ENCODE results near the gene CKLF.
A peak's percentile ranks its signal among the peaks of the same experiment; 100 is the strongest.
"Not testable (repeated sequence)": the region's sequence is repeated elsewhere in the genome, so short reads cannot be mapped to it uniquely, and the experiment has no call there.

CKLF gene

DNA sequence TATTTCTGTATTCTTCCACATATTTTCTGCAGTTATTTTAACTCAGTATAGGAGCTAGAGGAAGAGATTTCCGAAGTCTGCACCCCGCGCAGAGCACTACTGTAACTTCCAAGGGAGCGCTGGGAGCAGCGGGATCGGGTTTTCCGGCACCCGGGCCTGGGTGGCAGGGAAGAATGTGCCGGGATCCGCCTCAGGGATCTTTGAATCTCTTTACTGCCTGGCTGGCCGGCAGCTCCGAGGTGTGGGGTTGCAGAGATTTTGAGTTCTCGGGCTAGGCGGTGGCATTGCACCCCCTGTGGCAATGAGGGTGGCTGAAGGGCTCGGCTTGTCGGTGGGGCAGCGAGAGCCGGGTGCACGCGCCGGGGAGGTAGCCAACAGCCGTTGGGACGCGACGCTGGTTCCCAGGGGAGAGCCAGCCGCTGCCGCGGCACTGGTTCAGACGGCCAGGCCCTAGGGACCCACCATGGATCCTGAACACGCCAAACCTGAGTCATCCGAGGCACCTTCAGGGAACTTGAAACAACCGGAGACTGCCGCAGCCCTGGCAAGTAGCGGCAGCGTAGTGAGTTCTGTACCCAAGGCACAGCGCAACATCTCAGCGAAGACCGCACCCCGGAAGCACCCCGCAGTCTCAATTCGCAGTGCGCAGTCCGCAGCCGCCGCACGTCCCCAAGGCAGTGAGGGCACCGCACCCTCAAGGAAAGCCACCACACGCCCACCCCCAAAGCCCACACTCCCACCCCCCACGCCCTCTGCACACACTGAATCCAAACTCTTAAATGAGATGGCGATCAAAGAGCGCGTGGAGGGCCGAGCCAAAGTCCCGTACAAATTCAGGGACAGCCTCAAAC, 13.9 kb downstream of the CKLF start, which contains the start of gene CMTM1:
Gene CMTM1 (plus strand): TSS at position 389 of the 851 bp plus-strand sequence. CDS start 75 bp downstream, at position 464.
- DNase-seq (ENCODE audit: low read depth in 4 of 4, low spot score in 1 of 4), result no peak

DNA sequence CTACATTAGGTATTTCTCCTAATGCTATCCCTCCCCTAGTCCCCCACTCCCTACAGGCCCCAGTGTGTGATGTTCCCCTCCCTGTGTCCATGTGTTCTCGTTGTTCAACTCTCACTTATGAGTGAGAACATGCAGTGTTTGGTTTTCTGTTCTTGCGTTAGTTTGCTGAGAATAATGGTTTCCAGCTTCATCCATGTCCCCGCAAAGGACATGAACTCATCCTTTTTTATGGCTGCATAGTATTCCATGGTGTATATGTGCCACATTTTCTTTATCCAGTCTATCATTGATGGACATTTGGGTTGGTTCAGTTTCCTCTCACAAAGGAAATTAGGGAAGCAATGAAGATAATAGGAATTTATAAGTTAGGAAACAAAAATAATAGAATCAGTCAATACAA, 14.9 kb downstream of the CKLF start:
- DNase-seq (ENCODE audit: low read depth in 4 of 4, low spot score in 1 of 4), result not testable (repeated sequence)

DNA sequence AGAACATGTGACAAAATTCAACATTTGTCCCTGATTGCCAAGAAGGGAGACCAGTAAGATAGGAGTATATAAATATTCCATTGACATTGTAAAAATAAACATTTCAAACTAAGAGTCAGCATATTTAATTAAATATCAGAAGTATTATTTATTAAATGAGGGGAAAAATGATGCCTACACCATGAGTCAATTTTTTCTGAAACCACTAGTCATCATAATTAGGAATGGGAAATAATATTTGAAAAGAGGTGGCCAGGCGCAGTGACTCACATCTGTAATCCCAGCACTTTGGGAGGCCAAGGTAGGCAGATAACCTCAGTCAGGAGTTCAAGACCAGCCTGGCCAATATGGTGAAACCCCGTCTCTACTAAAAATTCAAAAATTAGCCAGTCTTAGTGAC, 16.0 kb downstream of the CKLF start:
- DNase-seq (ENCODE audit: low read depth in 4 of 4, low spot score in 1 of 4), result no peak

DNA sequence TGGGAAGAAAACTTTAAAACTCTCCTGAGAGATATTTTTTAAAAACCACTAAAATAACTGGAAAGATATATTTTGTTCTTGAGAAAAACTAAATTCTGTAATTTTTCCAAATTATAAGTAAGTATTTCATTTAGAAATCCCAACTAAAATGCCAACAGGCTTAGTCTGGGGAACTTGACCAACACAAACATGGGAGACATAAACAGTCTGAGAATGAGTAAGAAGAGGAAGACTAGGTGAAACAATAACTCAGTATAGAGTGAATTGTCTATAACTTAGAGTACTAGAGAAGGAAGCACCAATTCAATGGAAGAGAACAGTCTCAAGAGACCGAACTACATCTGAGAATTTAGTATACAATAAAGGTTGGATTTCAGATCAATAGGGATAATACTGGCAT, 16.8 kb downstream of the CKLF start:
- DNase-seq (ENCODE audit: low read depth in 4 of 4, low spot score in 1 of 4), result no peak

DNA sequence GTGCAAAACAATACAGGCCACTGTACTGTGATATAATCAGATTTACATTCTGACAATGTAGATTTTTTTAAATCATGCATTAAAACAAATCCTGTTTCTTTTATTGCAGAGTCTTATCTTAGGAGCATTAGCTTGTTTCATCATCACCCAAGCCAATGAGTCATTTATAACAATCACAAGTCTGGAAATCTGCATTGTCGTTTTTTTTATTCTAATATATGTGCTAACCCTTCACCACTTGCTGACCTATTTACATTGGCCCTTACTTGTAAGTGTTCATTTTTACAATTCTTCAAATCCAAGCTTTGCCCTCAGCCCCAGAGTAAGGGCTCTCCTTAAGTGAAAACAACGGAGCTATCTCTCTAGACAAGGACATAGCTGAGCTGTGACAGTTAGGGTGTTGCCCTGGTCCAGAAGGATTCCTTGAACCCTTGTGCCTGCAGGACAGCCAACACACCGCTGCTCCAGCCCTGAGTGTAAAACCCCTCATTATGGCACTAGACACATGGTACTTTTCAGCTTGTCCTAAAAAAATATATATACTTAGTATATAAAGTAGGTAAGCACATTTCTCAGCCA, 17.5 kb downstream of the CKLF start:
- DNase-seq (ENCODE audit: low read depth in 4 of 4, low spot score in 1 of 4), result no peak

DNA sequence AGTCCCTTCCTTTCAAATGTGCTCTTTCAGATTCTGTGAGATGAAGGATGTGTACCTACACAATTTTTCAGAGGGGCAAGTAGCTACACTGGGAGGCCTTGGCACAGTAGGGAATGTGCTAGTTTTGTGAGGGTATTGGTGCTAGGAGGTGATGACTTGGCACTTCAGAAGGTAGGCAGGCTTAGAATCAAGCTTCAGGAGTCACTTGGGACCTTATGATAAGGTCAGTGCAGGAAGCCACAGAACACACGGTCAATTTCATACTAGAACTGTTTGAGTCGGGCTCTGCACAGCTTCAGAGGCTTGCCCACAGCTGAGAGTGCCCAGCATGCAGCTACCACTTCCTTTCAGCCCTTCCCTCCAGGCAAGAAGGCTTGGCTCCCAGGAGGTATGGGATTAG, 20.0 kb downstream of the CKLF start:
- no peak for DNase-seq (ENCODE audit: low read depth in 4 of 4, low spot score in 1 of 4)

DNA sequence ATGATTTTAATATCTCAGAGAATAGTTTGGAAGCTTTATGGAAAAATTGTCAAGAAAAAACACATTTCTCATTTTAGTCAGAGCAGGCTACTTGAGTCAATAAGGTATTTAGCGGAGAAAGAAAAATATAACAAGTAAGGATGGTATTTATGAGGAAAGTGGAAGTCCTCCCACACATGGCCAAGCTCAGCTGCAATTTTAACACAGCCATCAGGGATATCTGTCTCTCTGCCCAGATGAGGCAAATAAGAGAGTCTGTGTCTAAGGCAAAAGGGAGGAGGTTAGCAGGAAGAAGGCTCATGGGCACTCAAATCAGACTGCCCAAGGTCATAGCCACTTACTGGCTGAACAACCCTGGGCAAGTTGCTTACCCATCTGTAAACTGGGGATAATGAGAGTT, 21.7 kb downstream of the CKLF start:
- DNase-seq (ENCODE audit: low read depth in 4 of 4, low spot score in 1 of 4), result no peak

DNA sequence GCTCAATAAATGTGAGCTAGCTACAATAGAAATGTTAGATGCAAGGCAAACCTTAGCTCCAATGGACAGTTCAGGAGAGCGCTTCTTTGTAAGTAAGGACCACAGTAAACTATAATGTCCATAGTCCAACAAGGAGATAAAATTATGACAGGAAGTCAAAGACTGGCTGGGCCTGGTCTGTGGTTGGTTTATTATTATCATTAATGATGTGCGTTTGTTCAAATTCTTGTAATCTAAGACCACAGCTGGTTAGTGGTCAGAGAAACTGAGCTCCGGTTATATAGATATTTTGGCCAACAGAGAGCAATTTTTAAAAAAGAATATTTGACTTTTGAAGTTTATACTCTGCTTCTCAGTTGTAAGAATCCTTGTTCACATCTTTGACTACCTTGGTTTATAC, 22.2 kb downstream of the CKLF start:
- DNase-seq (ENCODE audit: low read depth in 4 of 4, low spot score in 1 of 4), result no peak

DNA sequence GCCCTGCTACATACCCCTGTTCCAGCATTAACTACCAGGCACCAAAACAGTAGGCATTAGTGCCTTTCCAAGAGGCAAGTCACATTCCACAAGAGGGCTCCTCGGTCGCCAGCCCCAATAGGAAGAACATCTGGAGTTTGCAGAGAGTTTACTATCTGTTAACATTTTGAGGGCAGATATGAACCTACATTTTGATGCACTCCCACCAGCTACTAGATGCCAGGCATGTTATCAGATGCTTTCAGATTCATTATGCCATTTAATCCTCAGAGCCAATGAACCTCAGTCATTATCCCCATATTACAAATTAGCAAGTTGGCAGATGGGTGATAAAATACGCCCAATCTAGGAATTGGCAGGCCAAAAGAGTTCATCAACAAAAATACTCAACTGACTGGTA, 22.7 kb downstream of the CKLF start:
- DNase-seq (ENCODE audit: low read depth in 4 of 4, low spot score in 1 of 4), result no peak

DNA sequence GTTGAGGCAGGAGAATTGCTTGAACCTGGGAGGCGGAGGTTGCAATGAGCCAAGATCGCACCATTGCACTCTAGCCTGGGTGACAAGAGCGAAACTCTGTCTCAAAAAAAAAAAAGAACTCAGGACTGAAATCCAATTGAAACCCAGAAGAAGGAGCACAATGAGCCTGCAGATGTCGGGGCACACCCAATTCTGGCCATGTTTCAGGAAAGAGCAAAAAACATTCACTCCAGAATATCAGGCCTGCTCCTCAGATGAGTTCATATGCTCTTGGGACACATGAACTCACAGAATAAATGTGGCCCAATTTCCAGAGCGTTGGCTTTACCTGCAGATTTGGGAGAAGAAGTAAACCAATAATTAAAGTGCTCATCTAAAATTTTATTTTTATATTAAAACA, 23.9 kb downstream of the CKLF start:
- DNase-seq (ENCODE audit: low read depth in 4 of 4, low spot score in 1 of 4), result no peak

DNA sequence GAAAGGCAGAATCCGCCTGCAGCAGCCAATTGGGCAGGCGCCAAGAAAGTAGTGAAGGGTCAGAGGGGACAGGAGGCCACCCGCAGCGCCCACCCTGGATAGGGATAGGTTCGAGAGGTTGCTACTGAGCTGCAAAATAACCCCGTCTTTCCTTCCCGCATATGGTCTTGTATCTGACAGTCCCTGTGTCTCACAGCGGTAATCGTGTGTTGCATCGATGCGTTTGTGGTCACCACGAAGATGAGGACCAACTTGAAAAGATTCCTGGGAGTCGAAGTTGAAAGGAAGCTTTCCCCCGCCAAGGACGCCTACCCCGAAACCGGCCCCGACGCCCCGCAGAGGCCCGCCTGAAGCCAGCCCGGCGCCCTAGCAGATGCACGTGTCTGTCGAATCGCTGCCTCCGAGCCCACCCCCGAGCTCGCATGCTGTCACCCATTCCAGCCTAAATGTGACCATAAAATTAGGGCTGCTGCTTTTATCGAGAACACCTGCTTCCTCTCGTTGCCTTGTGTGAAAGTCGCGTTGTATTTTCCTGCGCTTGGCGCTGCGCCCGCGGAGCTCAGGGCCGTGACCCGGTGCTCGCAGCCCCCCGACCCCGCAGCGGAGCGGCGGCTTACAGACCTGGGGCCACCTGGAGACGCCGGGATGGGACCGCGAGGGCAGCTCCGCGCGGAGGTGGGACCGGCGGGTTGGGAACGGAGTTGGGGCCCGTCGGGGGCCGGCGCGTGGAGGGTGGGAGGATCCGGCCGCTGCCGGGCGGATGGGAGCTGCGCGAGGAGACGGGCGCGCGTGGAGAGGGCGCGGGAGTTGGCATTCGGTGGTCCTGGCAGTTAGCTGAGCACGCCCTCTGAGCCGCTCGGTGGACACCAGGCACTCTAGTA, 26.5 kb downstream of the CKLF start, which contains the start of gene CMTM2:
Gene CMTM2 (plus strand): TSS at position 813 of the 881 bp plus-strand sequence. CDS start 145 bp downstream, outside the sequence.
- DNase-seq (ENCODE audit: low read depth in 4 of 4, low spot score in 1 of 4), result no peak

DNA sequence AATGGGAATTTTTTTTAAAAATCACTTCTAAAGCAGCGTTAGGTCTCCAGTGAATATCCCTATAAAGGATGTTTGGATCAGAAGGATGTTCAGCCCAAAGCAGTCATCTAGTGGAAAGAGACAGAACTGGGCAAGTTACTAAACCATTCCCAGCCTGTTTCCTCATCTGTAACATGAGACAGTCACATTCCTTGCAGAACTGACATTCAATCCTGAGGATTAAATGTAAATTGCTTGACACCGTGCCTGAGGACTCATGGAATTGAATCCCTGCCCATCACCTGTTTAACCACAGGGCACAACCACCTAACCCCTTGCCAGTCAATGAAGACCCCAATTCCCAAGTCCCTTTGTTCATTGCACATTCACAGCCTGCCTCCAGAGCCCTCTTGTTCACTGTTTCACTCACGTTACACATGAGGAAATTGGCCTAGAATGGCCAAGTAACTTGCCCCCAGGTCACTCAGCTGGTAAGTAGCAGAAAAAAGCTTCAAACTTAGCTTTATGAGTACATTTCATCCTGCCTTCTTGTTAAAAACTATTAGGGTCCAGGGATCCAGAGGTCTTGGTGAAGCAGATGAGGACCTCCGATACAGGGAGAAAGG, 28.3 kb downstream of the CKLF start:
- no peak for DNase-seq (ENCODE audit: low read depth in 4 of 4, low spot score in 1 of 4)

DNA sequence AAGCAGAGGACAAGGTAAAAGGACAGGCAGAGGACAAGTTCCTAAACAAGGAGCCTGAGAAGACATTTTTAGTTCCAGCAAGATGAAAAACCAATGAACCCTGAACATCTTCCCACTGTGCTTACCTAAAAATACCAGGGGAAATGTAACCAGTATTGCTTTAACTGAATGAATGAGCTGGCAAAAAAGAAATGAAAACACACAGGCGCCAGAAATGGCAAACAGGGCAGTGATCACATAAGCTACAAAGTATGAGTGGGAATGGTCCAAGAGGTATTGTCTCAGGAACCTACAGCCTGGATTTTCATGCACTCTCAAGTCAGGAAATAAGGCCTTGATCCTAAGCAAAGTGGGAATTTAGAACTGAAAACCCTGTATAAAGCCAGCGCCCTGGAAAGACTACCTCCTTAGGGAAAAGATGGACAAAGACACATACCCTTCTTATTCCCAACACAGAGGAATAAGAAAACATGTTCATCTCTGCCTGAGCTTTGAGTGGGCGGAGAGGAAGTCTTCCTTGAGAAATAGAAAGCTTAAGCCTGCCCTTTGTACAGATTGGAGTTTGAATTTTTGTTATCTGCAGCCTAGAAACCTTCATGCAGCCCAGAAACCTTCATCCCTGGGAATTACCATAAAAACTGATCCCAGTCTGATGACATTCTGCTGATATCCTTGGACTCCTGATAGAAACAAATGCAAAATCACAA, 29.0 kb downstream of the CKLF start:
- DNase-seq (ENCODE audit: low read depth in 4 of 4, low spot score in 1 of 4), result no peak

DNA sequence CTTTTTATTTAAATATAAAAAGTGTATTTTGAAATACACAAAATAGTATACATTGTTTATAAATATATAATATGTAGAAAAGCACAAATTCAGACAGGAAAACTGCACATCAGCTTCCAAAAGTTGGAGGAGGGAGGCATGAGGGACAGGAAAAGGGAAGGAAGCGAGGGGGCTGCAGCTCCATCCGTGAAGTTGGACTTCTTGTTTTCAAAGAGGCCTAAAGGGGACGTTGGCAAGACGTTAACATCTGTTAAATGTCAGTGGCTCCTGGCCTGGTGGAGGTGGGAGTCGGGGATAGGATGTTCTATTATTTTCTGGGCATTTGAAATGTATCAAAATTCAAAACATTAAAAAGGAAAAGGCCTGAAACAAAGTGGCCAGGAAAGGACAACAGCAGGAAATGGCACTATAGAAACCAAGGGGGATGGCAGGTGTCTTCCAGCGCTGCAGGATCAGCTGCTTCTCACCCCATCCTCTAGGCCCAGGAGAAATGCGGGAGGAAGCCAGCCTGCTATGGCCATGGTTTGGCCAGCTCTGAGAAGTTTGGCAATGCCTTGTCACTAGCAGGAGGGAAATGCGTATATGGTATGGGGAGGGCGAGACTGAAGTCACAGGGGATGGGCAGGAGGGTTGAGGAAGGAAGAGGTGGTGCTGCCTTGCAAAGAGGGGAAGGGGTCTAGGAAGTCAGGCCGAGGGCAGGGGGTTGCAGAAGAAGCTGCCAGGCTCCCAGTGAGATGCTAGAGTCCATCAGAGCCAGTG, 33.3 kb downstream of the CKLF start:
- DNase-seq (ENCODE audit: low read depth in 4 of 4, low spot score in 1 of 4), result no peak

DNA sequence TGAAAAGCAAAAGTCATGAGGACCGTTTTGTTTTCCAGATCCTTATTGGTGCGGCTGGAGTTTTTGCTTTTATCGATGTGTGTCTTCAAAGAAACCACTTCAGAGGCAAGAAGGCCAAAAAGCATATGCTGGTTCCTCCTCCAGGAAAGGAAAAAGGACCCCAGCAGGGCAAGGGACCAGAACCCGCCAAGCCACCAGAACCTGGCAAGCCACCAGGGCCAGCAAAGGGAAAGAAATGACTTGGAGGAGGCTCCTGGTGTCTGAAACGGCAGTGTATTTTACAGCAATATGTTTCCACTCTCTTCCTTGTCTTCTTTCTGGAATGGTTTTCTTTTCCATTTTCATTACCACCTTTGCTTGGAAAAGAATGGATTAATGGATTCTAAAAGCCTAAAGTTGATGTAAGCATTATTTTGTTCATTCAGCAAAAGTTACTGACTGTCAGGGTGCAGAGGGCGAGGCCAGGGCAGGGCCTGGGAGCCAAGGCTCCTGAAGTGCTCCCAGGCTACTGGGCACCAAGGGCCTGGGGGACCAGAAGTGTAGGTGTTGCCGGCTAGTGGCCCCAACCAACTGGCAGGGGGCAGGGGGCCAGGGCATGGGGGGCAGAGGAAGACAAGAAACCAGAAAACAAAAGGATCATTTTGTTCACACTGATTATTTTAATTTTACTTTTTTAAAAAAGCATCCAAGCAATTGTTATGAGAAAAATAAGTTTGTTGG, 35.7 kb downstream of the CKLF start:
- DNase-seq (ENCODE audit: low read depth in 4 of 4, low spot score in 1 of 4), result no peak

DNA sequence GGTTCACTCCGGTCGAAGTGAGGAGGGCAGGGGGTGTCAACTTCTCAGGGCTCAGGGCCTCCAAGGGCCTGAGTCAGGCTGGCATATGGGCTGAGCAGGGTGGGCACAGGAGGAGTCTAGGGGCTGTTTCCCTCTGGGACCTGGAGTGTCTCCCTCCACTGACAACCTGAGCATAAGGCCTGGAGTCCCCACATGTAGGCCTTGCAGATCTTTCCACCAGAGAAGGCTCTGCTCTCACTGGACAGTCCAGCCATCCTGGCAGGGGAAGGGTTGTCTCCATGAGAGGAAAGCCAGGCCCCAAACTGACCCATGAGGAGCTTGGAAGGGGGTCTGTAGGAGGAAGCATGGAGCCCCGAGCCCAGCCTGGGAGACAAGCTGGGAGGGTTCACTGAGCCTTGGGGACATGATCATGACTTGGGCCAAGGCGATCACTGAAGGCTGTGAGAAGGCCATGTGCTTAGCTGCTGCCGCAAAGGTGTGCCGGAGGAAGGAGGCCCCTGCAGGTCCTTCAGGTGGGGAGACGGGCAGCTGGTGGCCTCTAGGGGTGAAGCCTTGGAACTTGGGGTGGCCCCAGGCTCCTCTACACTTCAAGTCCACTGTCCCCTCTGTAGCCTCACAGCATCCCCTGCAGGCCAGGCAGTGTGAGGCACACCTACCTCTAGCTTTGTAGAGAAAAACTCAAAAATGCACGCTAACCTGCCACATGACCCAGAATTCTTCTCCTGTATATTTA, 36.8 kb downstream of the CKLF start:
- DNase-seq (ENCODE audit: low read depth in 4 of 4, low spot score in 1 of 4), result peak in 2 of 4 experiments; percentile 18 to 37

DNA sequence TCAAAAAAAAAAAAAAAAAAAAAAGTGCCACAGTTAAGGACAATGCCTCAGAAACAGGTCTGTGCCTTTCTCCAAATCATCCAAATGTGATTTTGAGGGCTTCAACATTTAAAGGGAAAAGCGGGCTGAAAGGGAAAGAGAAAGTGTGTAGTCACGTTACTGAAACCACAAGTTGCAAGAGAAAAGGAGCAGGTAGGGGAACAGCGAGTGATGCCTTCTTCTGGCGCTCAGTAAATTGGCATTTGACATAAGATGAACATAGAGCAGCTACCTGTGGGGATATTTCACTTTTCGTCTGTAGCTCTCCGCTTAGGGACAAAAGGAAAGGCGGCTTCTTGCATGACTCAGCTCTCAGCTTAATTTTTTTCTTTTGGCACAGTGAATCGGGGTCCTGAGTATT, 37.9 kb downstream of the CKLF start:
- DNase-seq (ENCODE audit: low read depth in 4 of 4, low spot score in 1 of 4), result no peak

DNA sequence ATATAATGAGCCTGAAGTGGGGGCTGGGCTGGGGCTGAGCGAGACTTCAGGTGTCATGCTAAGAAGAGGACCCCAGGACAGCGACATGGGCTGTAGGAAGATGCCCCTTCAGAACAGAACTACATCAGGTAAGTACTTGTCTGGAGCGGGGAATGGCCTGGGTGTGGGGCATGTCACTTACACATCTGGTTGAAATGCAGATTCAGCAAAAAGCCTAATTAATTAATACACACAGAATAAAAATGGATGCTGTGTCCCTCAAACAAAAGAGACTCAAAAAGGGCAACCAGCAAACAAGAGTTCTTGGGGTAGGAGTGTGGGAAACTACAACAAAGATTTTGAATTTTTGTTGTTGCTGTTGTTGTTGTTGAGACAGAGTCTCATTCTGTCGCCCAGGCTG, 38.6 kb downstream of the CKLF start:
- no peak for DNase-seq (ENCODE audit: low read depth in 4 of 4, low spot score in 1 of 4)

DNA sequence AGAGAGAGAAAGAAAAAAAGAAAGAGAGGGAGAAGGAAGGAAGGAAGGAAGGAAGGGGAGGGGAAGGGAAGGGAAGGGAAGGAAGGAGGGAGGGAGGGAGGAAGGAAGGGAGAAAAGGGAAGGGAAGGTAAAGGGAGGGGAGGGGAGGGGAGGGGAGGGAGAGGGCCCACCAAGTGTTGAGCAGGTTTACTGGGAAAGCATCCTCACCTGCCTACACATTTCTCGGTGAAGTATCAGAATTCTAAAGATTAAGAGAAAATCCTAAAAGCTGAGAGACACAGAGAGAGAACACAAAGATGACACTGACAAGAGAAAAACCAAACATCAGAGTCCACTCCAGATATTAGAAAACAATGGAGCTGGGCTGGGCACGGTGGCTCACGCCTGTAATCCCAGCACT, 39.9 kb downstream of the CKLF start:
- DNase-seq (ENCODE audit: low read depth in 4 of 4, low spot score in 1 of 4), result no peak

All from stimulated activated CD4-positive, alpha-beta T cell treated with anti-CD3 and anti-CD28 coated beads, Interleukin-1b, Interleukin-23, amount 100 ng/mL, for 24 hours (primary cell).